Glomerular endothelial cell (primary cell): ENCODE results near the gene MAP7D2. TPM values are rescaled to one million over a fixed set of nuclear protein-coding genes. Genes with fewer than 3 reads are reported as not detected.
A peak's percentile ranks its signal among the peaks of the same experiment; 100 is the strongest.
"Not testable (repeated sequence)": the region's sequence is repeated elsewhere in the genome, so short reads cannot be mapped to it uniquely, and the experiment has no call there.

Experiments used
- DNase-seq: peaks from one replicate; pipeline ENCODE4 v3.0.0-alpha.2; 2011; ENCODE audit warnings: low read depth, low spot score; ENCODE audit errors: extremely low read depth
- total RNA-seq: library from RNA; depleted of rRNA; stranded (reverse); fragments of >200 nt; gene quantifications from 2 replicates; pipeline ENCODE4 v1.2.3, GENCODE V29; 2015

The MAP7D2 gene
- total RNA-seq: 0.58 TPM in 2 replicates

DNA sequence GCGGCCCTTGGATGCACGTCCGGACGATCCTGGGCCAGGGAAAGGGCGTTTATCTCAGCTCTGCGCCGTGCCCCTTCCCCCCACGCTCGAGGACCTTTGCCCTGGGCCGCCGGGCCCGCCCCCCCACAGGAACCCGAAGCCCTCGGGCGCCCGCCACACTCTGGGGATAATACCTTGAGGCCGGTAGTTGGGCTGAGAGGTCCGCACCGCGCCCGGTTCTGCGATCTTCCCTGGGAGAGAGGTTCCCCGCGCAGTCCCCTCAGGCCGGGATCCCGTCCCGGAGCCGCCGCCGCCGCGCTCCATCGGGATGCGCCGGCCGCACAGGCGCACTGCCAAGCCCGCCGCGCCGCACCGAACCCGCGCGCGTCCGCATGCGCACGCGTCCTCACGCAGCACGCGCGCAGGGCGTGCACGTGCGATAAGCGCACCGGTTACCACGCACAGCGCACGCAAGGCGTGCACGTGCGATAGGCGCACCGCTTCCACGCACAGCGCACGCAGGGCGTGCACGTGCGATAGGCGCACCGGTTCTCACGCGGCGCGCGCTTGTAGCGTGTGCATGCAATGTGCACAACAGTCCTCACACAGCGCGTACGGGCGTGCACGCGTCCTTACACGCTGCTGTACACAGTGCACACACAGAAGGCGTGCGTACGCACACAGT, at the start of gene MAP7D2:
MAP7D2 (minus strand) TSS at position 331 of the 664 bp plus-strand sequence; CDS start at position 303, 28 bp downstream.
- DNase-seq: no peak

DNA sequence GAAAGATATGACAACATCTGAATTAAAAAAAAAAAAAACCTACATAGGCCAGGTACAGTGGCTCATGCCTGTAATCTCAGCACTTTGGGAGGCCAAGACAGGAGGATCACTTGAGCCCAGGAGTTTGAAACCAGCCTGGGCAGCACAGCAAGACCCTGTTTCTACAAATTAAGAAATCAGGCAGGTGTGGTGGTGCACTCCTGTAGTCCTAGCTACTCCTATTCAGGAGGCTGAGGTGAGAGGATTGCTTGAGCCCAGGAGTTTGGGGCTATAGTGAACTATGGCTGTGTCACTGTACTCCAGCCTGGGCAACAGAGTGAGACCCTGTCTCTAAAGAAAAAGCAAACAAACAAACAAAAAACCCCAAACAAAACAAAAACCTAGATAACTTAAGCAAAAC, 45.8 kb upstream of the MAP7D2 start:
- not testable (repeated sequence) for DNase-seq

GRCh38 chrX:20159797-20160385, 43.2 kb upstream of the MAP7D2 start:
- no peak for DNase-seq

DNA sequence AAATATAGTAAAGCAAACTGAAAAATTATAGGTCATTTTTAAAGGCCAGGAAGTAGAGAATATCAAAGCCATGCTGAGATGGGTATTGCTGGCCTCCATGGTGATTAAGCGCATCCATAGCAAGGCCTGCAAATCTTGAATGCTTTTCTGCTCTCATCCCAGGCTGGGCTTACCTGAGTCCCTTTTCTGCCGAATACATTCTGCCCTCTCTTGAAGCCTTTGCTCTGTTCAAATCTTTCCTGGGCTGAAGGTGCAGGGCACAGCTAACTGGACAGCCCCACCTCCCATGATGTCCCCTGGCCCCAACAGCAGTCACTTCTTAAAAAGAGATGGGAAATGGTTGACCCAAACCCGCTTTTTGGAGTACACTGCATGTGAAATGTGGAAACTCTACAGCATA, 35.0 kb upstream of the MAP7D2 start:
- no peak for DNase-seq

- DNase-seq: no peak
Measured at GRCh38 chrX:20149326-20149725, 32.6 kb upstream of the MAP7D2 start.

GRCh38 chrX:20147561-20147960, 30.9 kb upstream of the MAP7D2 start:
- DNase-seq: no peak

DNA sequence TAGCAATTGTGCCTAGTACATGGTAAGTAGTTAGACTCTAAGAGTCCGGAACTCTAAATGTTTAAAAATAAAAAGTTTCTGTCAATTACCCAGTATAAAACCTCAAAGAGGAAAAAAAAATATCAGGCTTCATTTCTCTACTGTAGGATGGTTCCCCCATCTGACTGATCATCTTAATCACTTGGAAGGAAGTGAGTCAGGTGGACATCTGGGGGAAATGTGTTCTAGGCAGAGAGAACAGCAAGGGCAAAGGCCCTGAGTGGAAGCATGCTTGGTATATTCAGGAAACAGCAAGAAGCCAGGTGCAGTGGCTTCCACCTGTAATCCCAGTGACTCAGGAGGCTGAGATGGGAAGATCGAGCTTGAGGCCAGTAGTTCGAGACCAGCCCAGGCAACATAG, 27.8 kb upstream of the MAP7D2 start:
- DNase-seq: peak; percentile 45

GRCh38 chrX:20143561-20143960, 26.9 kb upstream of the MAP7D2 start:
- DNase-seq: no peak

DNA sequence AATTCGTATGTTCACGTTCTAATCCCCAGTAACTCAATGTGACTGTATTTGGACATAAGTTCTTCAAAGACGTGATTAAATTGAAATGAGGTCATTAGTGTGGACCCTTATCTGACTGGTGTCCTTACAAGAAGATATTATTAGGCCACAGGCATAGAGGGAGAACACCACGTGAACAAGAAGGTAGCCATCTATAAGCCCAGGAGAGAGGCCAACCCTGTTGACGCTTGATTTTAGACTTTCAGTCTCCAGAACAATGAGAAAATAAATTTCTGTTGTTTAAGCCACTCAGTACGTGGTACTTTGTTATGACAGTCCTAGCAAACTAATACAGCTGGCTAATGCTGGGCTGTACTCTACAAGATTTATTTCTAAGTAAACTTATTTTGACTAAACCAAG, 26.4 kb upstream of the MAP7D2 start:
- DNase-seq: no peak

GRCh38 chrX:20141281-20142220, 24.8 kb upstream of the MAP7D2 start, which contains the start of gene EIF1AX:
TSS of gene EIF1AX (minus strand) at chrX:20141838. CDS start at chrX:20141640, 198 bp downstream.
- DNase-seq: peak; percentile 92

- DNase-seq: no peak
Measured at GRCh38 chrX:20140420-20140819, 23.7 kb upstream of the MAP7D2 start.

GRCh38 chrX:20139966-20140365, 23.3 kb upstream of the MAP7D2 start:
- DNase-seq: no peak

- DNase-seq: no peak
Measured at GRCh38 chrX:20135944-20136343, 19.2 kb upstream of the MAP7D2 start.

GRCh38 chrX:20132666-20133065, 16.0 kb upstream of the MAP7D2 start:
- DNase-seq: no peak

DNA sequence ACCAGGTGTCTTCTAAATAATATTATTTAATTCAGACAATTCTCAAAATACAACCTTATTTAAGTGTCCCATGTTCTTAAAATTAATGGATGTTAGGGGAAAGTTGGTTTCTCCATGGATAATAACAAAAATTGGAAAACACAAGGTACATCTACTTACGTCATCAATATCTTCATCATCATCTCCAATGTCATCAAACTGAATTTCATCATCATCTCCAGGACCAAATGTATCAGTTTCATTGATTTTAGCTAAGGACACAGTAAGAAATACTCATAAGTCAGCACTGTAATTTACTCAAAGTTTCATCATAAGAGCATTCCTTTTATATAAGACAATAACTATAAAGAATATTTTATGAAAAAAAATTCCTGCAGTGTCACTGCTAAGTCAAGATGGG, 13.7 kb upstream of the MAP7D2 start:
- DNase-seq: no peak

DNA sequence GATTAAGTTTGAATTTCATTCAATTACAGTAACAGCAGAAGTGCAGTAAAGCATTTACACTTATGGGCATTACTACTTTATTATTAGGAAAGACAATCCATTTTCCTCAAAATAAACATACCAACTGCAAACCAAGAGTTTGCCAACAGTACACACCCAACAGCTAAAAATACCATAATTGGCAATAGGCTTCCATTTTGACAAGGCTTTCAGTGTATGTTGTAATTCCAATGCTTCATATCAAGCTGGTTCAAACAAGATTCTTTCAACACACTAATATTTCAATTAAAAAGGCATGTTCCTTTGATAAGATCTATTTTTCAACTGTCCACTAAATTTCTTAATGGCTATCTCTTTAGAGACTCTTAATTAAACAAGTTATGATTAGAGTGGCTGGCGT, 12.8 kb upstream of the MAP7D2 start:
- DNase-seq: no peak

GRCh38 chrX:20128670-20129069, 12.0 kb upstream of the MAP7D2 start:
- DNase-seq: no peak

DNA sequence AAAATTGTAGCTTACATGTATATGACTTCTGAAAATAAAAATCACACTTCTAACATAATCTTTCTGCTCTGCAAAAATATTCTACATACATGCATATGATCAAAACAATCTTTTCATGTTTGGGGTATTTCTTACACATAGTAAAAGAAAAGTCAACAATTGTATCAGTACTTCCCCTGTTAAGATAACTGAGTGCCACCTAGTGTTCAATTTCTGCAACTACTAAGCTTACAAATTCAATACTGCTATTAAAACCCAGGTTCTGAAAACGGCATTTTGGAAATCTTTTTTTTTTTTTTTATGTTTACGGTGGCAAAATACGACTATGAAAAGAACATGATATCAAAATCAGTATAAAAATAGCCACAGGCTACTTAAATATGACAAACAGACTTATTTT, 10.7 kb upstream of the MAP7D2 start:
- not testable (repeated sequence) for DNase-seq

DNA sequence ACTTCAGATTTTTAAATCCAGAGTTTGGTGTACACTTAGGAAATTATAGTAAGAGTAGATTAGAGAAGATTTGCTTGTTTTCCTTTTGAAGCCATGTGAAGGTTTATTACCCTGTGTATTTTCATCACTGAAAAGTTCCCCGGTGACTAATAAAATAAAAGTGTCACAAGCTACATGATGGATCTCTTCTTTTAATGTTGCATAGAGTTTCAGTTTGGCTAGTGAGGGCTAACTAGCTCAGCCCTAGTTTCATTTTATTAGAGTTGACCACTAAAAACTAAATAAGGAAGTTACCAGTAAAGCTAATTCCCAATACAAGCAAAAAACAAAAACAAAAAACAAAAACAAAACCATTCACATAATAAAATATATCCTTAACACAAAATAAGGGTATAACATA, 10.1 kb upstream of the MAP7D2 start:
- not testable (repeated sequence) for DNase-seq

- DNase-seq: no peak
Measured at GRCh38 chrX:20124964-20125363, 8.3 kb upstream of the MAP7D2 start.

- DNase-seq: no peak
Measured at GRCh38 chrX:20118065-20118824, 1.5 kb upstream of the MAP7D2 start.
